NCI-H2029 (cell line): ENCODE results near the gene CCDC136.

Experiments used
- DNase-seq: peaks from one replicate; lab custom pipeline; 2025; lab: John Stamatoyannopoulos, UW

CCDC136 gene

DNA sequence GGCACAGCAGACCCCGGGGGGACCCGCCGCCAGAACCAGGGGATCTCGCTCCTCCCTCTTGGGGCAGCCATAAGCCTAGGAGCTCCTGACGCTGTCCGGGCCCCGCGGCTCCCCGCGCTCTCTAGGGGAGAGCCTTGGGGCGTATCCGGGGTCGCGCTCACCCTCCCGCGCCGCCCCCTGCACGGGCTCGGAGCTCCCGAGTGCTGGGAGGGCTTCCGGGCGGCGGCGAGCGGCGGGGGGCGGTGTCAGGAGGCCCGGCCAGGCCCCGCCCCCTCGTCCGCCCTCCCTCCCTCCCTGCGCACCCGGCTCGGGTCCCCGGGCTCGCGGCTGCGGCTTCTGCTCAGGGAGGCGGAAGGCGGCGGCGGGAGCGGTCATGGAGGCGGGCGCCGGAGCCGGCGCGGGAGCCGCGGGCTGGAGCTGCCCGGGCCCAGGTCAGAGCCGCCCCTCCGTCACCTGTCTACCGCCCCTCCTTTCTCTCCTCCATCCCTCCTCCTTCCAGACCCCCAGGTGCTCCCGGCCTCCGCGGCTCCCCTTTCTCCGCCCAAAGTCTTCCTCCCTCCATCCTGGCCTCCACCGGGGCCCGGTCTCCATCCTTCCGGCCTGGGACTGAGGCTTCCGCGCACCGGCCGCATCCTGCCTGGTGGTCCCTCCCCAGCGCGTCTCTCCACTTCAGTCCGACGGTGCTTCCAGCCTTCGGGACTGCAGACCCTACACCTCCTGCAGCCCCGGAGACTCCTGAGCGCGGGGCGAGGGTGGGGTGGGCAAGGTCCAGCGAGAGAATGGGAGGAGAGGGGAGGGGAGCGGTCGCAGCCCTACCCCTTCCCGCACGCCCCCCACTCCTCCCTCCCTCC is at the start of gene CCDC136:
CCDC136 (plus strand) TSS at position 848 of the 851 bp plus-strand sequence. CDS start 444 bp downstream, outside the sequence.
- peak; percentile 35 for DNase-seq

DNA sequence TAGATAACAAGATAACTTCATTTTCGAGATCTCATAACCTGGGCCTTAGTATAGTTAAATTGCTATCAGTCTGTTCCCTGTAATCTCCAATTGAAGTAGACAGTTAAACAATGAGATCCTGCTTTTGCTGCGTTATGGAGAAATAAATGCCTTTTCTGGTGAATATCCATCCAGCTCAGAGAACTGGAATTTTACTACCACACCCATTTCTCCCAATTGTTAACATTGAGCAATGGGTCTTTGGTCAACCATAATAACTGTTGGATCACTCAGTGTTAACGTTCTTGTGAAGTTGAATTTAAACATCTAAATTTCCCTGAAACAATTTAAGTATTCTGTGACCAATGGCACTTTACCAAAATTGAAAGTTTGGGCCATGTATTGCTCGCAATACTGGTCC is 49.6 kb upstream of the CCDC136 start:
- no peak for DNase-seq

DNA sequence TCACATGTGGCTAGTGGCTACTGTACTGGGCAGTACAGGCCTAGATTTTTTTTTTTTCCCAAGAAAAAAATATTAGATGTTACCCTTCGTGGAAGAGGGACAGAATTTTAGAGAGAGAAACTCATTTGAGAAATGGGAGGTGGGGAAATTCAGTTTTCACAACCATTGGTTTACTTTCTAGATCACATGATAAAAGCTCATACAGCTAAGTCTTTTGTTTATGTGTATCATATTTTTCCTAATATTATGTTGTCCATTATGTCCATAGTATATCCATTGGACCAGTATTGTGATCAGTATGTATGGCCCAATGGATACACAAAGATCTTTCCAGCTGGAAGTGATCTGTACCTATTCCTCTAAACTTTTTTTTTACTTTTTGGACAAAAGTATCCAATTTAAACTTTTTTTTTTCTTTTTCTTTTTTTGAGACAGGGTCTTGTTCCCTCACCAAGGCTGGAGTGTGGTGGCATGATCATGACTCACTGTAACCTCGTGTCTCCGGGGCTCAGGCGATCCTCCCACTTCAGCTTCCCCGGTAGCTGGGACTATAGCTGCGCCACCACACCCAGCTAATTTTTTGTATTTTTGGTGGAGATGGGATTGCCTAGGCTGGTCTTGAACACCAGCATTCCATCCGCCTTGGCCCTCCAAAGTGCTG is 48.5 kb upstream of the CCDC136 start:
- no peak for DNase-seq

DNA sequence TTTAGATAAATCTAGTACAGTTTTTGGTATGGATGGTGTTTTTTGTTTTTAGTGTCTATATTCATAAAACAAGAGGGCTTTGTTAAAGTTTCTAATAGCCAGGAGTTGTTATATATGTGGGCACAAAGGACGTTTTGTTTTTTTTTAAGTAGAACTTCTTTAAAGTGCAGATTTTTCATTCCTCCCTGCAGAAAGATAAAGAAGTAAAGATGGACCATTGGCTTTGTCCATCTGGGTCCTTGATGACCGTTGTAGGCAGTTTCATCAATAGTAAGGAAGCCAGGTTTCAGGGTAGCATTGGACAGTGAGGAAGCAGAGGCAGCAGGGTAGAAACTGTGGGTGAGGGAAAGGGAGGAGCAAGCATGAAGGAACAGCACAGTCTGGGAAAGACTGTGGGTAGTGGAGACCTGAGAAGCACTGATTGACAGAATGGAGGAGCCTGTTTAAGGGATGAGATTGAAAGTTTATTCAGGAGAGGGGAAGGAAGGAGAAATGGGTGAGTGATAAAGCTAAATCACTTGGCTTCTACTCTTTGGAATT is 47.3 kb upstream of the CCDC136 start:
- DNase-seq = no peak

DNA sequence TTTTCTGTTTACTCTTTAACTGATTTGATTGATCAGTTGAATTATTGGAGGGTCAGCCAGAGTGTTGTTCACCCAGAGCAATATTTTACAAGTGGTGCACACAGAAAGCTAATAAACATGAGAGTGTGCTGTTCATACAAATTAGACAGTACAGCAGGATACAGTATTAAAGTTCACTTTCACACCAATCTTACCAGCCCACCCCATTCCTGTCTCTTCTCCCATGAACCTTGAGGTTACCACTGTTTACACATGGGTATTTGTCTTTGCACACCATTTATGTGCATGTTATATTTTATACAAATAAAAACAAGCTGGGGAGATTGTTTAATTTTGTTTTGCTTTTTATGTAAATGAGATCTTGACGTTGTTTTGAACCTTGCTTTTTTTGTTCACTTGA is 46.1 kb upstream of the CCDC136 start:
- DNase-seq = no peak

DNA sequence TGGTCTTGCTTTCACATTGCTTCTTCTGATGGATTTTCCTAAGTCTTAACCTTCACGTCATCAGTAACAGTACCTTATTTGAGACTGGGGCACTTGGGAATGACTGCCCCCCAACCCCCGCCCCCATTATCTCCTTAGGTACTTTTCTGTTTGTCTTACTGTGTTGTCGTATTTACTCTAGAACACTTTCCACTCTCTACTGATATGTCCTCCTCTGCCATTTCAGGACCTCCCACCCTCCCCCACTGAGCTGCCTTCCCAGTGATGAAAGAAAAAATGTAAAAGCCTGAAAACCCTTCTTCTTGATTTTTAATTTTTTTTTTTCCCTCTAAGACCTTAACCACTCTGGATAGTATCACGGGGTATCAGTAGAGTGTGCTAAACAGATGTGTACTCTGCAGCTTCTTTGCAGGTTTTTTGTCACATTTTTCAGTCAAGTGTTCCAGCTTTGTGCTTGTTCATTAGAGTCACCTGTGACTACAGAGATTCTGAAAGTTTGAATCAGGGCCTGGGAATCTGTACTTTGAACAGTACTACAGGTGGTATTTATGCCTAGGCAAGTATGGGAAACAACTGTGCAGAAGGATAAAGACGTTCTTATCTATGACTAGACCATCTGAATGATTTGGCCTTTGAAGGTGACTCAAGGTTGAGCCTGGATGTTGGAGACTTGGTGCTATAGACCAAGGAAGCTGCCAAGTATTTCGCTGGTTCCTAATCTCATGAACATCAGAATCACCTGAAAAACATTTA is 44.3 kb upstream of the CCDC136 start:
- DNase-seq = no peak

DNA sequence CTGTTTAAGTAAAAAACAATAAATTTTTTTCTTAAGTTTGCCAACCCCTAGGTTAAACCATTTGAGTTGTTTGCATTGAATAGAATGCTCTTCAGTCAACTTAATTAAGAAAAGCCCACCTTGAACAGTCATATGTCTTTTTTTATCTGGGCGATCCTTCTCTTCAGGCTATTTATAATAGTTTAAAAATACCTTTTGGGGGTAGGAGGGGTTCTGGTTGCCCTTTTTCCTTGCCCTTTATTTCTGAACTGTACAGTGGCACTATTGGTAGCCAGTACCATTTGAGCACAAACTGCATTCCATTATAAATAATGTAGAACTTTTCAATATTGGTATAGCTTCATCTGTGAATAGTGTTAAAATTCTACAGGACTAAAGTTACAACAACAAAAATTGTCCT is 39.5 kb upstream of the CCDC136 start:
- DNase-seq = no peak

DNA sequence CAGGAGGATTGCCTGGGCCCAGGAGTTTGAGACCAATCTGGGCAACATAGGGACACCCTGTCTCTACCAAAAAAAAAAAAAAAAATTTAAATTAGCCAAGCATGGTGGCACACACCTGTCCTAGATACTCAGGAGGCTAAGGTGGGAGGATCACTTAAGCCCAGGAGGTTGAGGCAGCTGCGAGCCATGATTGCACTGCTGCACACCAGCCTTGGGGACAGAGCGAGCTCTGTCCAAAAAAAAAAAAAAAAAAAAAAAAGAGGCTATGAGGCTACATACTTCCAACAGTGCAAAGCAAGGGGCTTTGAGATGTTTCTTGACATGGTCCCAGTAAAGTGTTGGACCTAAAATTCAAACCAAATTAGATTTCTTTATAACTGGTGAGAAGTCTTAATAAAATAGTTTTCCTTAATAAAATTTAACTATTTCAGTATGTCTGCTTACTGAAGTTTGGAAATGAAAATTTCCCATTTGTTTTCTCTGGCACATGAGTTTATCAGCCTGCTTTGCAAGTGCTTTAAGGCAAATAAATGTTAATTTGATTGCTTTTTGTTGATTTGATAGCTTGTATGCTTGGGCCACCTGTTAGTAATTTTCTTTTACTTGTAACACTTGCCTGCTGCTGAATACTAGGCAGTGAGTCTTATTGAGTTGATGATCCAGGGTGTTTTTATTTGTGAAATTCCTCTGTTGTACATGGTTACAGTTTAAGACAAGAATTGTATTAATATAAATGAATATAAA is 36.5 kb upstream of the CCDC136 start:
- DNase-seq = no peak

DNA sequence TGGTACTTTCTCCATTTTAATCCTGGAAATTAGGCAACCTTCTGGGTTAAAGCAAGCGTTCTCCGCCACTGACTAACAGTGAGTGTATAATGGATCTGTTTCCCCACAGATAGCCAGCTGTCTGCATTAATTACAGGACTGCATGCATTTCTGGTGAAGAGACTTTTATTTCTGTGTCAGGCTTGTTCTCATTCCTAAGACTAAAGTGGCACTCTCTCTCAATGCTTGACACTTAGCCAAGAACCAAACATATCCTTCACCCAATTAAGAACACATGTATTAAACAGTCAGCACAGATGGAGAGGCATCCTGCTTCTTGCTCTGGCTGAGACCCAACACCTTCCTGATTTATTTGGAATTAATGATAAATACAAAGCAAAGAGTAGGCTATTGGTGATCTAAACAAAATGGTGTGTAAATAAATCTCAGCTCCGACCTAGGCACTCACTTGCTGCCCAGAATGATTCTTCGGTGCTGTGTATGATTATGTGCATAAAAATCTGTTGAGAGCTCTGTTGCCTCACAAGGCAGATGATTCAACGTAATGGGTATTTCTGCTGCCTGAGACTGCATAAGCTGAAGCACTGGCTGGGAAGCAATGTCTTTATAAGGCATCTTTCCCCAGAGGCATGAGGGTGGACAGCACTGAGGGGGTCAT is 35.8 kb upstream of the CCDC136 start:
- DNase-seq = no peak

DNA sequence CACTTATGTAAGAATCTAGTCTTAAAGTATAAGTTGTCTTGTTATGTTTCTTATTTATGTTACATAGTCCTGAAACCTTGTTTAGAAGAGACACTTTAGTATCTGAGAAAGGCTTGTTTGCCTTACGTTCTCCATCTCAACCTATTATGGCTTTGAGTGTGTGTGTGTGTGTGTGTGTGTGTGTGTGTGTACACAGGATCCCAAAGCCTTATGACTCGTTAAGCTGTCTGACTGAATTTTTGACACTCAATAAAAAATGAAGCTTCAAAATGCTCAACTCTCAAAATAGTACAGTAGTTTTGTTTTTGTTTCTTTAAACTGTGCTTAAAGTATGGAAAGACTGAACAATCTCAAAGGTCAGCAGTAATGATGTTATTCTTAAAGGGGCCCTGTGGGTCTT is 34.6 kb upstream of the CCDC136 start:
- DNase-seq = peak; percentile 1

DNA sequence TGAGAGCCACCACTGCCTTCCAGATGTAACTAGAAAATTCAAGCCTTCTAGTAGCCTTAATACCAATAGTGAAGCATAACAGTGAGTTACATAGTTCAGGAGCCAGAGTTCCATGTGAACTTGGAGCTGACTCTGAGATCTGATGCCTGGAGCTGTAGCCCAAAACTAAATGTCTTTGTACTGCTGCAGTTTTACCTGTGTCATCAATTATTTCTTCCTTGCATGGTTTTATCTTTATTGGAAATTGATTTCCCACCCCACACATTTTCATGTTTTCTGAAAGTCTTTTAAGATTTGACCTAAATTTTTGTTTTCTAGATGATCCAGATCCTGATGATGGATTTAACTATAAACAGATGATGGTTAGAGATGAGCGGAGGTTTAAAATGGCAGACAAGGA is 33.2 kb upstream of the CCDC136 start:
- no peak for DNase-seq

DNA sequence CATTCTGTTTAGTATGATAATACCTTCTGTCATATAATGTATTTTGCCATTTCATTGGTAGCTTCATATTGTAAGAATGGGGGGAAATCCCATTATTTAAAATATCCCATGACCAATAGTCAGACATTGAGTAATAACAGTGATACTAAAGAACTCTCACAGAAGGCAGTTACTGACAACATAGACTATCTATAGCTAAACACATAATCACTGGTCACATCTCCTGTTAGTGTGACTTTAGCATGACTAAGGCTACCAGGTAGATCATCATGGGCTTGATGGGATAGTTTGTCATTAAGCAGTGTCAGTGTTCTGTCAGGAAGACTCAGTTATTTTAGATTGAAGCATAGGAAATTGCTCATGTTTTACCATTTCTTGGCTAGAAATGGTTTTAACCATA is 32.5 kb upstream of the CCDC136 start:
- no peak for DNase-seq

DNA sequence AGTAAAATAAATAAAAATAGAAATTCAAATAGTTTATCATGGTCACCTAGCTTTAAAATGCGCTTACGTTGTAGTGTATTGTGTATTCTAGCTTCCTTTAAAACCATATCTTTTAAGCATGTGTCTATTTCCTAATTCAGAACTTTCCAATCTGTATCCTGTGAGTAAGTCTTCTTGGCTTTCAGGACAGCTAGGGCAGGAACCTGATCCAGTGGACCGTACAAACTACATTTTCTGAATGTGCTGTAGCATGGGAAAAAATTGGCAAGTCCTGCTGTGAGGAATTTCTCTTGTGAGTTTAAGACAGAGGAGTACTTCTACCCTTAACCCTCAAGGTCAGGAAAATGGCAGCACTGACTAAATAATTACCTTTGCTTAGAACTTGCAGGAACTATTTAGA is 28.2 kb upstream of the CCDC136 start:
- no peak for DNase-seq

DNA sequence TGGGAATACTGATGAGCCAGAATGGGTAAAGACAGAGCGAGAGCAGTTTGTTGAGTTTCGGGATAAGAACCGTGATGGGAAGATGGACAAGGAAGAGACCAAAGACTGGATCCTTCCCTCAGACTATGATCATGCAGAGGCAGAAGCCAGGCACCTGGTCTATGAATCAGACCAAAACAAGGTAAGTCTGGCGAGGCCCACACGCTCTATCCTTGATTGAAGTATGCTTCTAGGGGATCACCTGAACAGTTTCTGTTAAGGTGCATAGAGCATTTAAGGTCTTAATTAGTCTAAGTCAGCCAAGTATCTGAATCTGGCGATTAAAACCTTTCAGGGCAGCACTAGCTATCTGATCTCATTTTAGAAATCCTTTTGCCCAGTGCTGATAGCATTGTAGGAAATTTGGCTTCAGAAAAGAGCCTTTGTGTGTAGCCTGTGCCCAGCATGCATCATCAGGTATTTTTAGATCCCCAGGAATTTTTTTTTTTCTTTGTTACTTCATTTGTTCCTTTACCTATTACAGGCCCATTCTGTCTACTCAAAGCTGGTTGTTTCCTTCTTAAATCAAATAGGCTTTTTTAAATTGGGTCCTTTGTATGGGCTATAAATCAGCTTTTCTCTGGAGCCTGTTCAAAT is 24.2 kb upstream of the CCDC136 start:
- DNase-seq = no peak

DNA sequence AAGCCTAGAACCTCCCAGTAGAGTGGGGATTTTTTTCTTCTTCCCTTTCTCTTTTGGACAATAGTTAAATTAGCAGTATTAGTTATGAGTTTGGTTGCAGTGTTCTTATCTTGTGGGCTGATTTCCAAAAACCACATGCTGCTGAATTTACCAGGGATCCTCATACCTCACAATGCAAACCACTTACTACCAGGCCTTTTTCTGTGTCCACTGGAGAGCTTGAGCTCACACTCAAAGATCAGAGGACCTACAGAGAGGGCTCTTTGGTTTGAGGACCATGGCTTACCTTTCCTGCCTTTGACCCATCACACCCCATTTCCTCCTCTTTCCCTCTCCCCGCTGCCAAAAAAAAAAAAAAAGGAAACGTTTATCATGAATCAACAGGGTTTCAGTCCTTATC is 21.5 kb upstream of the CCDC136 start:
- DNase-seq = no peak

DNA sequence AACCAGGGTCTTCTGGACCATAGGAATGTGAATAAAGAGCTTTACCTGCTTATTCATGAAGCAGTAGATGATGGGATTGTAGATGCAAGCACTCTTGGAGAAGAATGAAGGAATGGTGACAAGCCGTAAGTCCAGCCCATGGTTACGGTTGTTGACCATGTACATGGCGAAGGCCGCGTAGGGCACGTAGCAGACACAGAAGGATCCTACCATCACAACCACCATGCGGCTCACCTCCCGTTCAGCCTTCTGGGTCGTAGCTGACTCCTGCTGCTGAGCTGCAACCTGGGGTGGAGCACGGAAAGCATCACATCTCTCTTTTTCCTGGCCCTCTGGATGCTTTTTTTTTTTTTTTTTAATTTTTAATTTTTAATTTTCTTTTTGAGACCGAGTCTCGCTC is 18.2 kb upstream of the CCDC136 start:
- no peak for DNase-seq

DNA sequence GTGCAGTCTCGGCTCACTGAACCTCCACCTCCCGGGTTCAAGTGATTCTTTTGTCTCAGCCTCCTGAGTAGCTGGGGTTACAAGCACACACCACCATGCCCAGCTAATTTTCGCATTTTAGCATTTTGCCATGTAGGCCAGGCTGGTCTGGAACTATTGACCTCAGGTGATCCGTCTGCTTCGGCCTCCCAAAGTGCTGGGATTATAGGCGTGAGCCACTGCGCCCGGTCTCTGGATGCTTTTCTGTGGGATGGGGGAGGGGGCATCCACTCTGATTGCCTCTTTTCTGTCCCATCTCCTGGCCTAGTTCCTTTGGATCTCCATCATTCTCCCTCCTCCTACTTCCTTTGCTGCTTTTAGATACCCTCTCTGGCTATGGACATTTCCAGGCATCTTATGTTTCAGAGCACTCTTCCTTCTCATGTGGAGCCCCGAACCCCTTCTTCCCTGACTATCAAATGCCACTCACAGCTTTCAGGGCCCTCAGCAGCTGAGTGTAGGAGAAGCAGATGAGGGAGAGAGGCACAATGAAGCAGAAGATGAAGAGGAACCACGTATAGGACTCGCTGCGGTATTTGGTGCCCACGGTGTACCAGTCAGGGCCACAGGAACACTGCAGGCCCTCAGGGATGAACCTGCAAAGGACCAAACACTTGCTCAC is 17.6 kb upstream of the CCDC136 start:
- DNase-seq = no peak

DNA sequence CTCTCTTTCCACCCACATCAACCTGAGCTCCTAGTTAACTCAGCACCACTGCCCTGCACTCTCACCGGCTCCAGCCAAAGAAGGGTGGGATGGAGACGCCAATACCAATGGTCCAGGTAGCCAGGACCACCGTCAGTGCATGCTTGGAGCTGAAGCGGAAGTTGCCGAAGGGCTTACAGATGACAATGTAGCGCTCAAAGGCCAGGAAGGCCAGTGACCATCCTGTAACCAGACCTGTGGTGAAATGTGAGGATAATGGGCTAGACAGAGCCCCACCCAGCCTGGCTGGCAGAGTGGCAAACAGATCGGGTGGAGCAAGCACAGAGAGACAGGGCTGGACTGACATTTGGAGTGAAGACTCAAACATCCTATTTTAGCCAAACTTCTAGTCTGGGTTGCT is 16.8 kb upstream of the CCDC136 start:
- DNase-seq = no peak

DNA sequence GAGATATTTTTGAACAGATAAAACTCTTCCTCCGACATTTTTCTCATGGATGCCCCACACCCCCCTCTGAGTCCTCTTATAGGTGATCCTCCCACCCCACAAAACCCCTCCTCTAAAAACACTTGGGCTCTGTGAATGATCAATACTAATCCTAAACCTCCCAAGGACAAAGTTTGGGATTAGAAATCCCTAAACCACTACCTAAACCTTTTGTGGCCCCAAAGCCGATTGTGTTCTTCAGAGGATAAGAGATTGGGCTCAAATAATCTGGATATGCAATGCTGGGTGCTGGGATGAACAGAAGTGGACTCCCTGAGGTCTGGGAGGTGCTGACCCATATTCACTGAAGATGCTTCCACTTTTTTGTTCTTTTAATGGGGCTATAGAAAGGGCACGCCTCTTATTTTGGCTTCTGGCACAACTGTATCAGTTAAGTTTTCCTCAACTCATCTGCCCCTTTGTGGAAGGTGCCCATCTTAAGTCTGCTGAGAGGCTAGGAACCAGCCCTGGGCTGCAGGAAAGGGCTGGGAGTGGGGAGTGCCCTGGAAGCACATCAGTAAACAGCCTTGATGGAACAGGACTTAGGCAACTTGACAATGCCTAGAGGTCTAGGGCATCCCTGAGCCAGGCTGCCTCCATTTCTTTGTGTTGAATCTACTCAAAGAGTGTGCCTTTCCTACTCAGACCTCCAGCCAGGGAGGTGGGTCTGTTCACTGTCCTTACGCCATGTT is 15.9 kb upstream of the CCDC136 start, which contains the start of gene OPN1SW:
OPN1SW (minus strand) TSS at position 51 of the 731 bp plus-strand sequence; CDS start at position 38, 13 bp downstream.
- DNase-seq = no peak
